Subcutaneous abdominal adipose tissue (tissue), 5 donors: Measurements from ENCODE around the gene SLC6A13.

Experiments
- H3K27ac ChIP-seq: one replicate; pipeline ENCODE4 v1.7.0; 2013; ENCODE audit warnings: low read depth, mild to moderate bottlenecking, inconsistent platforms, low read length, moderate library complexity
- H3K27me3 ChIP-seq, 5 donors: one replicate each; pipeline ENCODE4 v1.7.0; 2013; ENCODE audit warnings: low read length in 5 of 5, inconsistent platforms in 1 of 5; ENCODE audit not compliant: control insufficient read depth in 5 of 5, insufficient read depth in 4 of 5
- H3K36me3 ChIP-seq, 5 donors: one replicate each; pipeline ENCODE4 v1.7.0; 2013; ENCODE audit warnings: low read length in 5 of 5; ENCODE audit not compliant: control insufficient read depth in 5 of 5, insufficient read depth in 5 of 5
- H3K4me1 ChIP-seq, 5 donors: one replicate each; pipeline ENCODE4 v1.7.0; 2013; ENCODE audit warnings: low read length in 5 of 5, mild to moderate bottlenecking in 3 of 5, moderate library complexity in 1 of 5; ENCODE audit not compliant: control insufficient read depth in 5 of 5, insufficient read depth in 5 of 5
- H3K4me3 ChIP-seq, 5 donors: one replicate each; pipeline ENCODE4 v1.7.0; 2013; ENCODE audit warnings: low read length in 5 of 5, low read depth in 1 of 5
- H3K9ac ChIP-seq, 5 donors: one replicate each; pipeline ENCODE4 v1.7.0; 2013; ENCODE audit warnings: low read length in 5 of 5, mild to moderate bottlenecking in 4 of 5, moderate library complexity in 3 of 5
- H3K9me3 ChIP-seq, 5 donors: one replicate each; pipeline ENCODE4 v1.7.0; 2013; ENCODE audit warnings: low read length in 5 of 5; ENCODE audit not compliant: control insufficient read depth in 5 of 5
- donor health status: healthy.
- donor health status: healthy.
- donor health status: healthy.
- donor health status: healthy.
- donor health status: healthy.

Gene SLC6A13

DNA sequence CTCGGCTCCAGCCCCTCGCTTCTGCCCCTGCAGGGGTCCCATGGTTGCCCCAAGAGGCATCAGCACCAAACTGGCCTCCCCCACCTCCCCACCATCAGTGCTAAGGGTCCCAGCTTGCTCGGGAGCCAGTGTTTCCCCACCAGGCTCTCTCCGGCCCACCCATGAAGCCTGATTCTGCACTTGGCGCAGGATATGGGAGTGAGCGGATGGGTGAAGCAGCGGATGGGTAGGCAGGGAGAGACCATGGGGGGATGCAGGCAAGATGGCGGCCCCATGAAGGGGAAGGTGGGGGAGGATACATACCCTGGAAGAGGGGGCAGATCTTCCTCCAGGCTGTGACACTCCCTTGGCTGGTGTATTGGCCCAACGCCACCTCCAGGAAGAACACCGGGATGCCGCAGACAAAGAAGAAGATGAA is 58.4 kb downstream of the SLC6A13 start:
- Histone ChIP-seq H3K27me3 (peaks cover 4 to 32% (median 19%) of the 10 kb centered on the region in 5 donors), H3K4me3 (peak overlapping the region in 4 of 5 donors; percentile 56 to 68 (median 60)), H3K4me1 (peaks cover 0 to 13% (median 9%) of the 10 kb centered on the region in 5 donors)

DNA sequence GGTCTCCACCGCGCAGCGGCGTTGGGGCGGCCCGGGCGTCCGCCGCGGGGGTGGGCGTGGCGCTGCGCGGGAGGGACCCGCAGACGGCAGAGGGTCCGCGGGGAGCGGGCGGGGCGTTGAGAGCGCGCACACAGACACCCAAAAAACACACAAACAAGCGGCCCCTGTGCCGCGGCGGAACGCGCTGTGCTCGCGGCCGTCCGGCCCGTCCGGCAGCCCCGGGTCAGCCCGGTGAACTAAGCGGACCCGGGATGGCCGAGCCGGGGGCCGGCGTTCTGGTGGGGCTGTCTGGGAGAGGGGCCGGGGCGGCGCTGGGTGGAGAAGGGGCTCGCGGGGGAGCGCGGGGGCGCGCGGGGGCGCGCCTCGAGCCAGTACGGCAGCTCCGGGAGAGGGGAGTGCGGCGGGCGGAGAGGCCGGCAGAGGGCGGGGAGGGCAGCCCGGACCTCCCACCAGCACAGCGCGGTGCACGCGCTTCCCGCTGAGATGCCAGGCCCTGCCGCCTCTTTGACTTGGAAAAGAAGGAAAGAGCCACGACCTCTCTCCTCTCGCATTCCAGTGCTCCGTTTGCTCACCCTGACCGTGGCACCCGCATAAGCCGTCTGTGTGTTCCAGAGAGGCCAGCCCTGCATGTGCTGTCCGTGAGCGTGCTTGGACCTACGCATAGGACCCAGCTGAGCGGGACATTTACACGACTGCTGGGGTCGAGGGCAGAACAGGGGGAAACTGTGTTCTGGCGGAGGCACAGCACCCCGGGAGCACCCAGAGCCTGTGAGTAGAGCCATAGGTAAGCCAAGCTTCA is 59.0 kb downstream of the SLC6A13 start:
- Histone ChIP-seq H3K36me3 (no peaks in the 10 kb centered on the region), H3K27ac (no peak overlapping the region), H3K4me3 (peak overlapping the region in 4 of 5 donors; percentile 56 to 68 (median 60))

More for the DNA sequence above, 58.4 kb downstream of the SLC6A13 start:
- no peaks in the 10 kb centered on the region for H3K36me3 ChIP-seq
- no peak overlapping the region for H3K9ac ChIP-seq
- H3K27ac ChIP-seq = no peak overlapping the region
- no peaks in the 10 kb centered on the region for H3K9me3 ChIP-seq

GRCh38 chr12:203074-203461 is 59.6 kb downstream of the SLC6A13 start:
- H3K9me3 ChIP-seq = no peaks in the 10 kb centered on the region
- H3K36me3 ChIP-seq = no peaks in the 10 kb centered on the region
- H3K27ac ChIP-seq = no peak overlapping the region
- peaks cover 4 to 32% (median 19%) of the 10 kb centered on the region in 5 donors for H3K27me3 ChIP-seq
- H3K4me1 ChIP-seq = peaks cover 0 to 13% (median 9%) of the 10 kb centered on the region in 5 donors
- peak overlapping the region in 4 of 5 donors; percentile 56 to 68 (median 60) for H3K4me3 ChIP-seq
- H3K9ac ChIP-seq = no peak overlapping the region

More for the DNA sequence above, 59.0 kb downstream of the SLC6A13 start:
- H3K4me1 ChIP-seq = peaks cover 0 to 13% (median 9%) of the 10 kb centered on the region in 5 donors
- H3K9ac ChIP-seq = peak overlapping the region in 1 of 5 donors; percentile 30
- H3K27me3 ChIP-seq = peaks cover 4 to 32% (median 19%) of the 10 kb centered on the region in 5 donors
- no peaks in the 10 kb centered on the region for H3K9me3 ChIP-seq

GRCh38 chr12:202081-202731 is 60.4 kb downstream of the SLC6A13 start:
- H3K9me3 ChIP-seq = no peaks in the 10 kb centered on the region
- H3K4me3 ChIP-seq = no peak overlapping the region
- H3K36me3 ChIP-seq = no peaks in the 10 kb centered on the region
- no peak overlapping the region for H3K27ac ChIP-seq
- H3K27me3 ChIP-seq = peaks cover 0 to 32% (median 19%) of the 10 kb centered on the region in 5 donors
- peaks cover 0 to 13% (median 9%) of the 10 kb centered on the region in 5 donors for H3K4me1 ChIP-seq
- H3K9ac ChIP-seq = no peak overlapping the region

- no peak overlapping the region for H3K4me3 ChIP-seq
- peaks cover 0 to 24% (median 18%) of the 10 kb centered on the region in 5 donors for H3K27me3 ChIP-seq
- H3K9me3 ChIP-seq = no peaks in the 10 kb centered on the region
- H3K36me3 ChIP-seq = no peaks in the 10 kb centered on the region
- H3K9ac ChIP-seq = no peak overlapping the region
- H3K4me1 ChIP-seq = peaks cover 0 to 13% (median 9%) of the 10 kb centered on the region in 5 donors
- H3K27ac ChIP-seq = no peak overlapping the region
Observed at GRCh38 chr12:201361-201760, 61.3 kb downstream of the SLC6A13 start.

- H3K27ac ChIP-seq = no peak overlapping the region
- no peaks in the 10 kb centered on the region for H3K36me3 ChIP-seq
- H3K9ac ChIP-seq = no peak overlapping the region
- no peaks in the 10 kb centered on the region for H3K9me3 ChIP-seq
- peaks cover 0 to 6% (median 3%) of the 10 kb centered on the region in 5 donors for H3K4me1 ChIP-seq
- H3K4me3 ChIP-seq = no peak overlapping the region
- H3K27me3 ChIP-seq = peaks cover 2 to 19% (median 10%) of the 10 kb centered on the region in 5 donors
Observed at GRCh38 chr12:198705-199104, 63.9 kb downstream of the SLC6A13 start.

- Histone ChIP-seq H3K9me3 (no peaks in the 10 kb centered on the region), H3K36me3 (no peaks in the 10 kb centered on the region), H3K27me3 (peaks cover 2 to 20% (median 14%) of the 10 kb centered on the region in 5 donors), H3K27ac (no peak overlapping the region), H3K9ac (no peak overlapping the region), H3K4me1 (peaks cover 0 to 3% (median 0%) of the 10 kb centered on the region in 5 donors), H3K4me3 (no peak overlapping the region)
Observed at GRCh38 chr12:197911-198695, 64.5 kb downstream of the SLC6A13 start.

DNA sequence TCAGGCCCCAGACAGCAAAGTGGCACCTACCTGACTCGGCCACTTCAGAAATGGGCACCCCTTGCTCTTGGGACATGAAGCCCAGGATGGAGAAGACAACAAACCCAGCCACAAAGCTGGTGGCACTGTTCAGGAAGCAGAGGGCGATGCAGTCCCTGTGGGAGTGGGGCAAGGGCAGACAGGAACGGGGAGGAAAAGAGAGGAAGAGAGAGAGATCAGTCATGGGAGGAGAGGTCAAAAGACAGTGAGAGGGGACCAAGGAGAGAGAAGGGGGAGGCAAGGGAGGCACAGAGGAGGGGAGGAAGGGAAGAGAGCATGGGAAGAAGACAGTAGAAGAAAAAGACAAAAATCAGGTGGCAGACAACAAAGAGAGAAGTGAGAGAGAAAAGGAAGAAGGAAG is 65.3 kb downstream of the SLC6A13 start:
- Histone ChIP-seq H3K4me1 (peaks cover 0 to 3% (median 0%) of the 10 kb centered on the region in 5 donors), H3K4me3 (no peak overlapping the region), H3K36me3 (no peaks in the 10 kb centered on the region), H3K9me3 (no peaks in the 10 kb centered on the region), H3K27me3 (peaks cover 2 to 20% (median 14%) of the 10 kb centered on the region in 5 donors), H3K27ac (no peak overlapping the region), H3K9ac (no peak overlapping the region)

DNA sequence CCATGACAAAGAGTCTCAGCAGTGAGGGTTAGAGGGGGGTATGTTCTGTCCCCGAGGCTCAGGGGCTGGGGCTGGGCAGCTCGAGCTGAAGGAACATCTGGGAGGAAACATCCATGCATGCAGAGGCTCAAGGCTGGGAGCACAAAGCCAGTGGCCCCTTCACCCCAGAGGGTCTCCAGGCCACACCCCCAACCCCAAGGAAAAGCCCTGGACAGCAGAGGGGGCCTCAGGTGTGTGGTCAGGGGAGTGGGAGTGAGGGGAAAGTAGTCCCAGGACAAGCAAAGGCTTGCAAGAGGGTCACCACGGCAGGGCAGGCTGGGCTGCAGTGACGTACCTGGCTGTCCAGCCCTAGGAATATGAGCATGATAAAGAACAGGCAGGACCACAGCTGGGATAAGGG is 66.2 kb downstream of the SLC6A13 start:
- Histone ChIP-seq H3K27me3 (peaks cover 4 to 19% (median 11%) of the 10 kb centered on the region in 5 donors), H3K9me3 (no peaks in the 10 kb centered on the region), H3K27ac (no peak overlapping the region), H3K4me1 (peaks cover 0 to 3% (median 0%) of the 10 kb centered on the region in 5 donors), H3K36me3 (no peaks in the 10 kb centered on the region), H3K9ac (no peak overlapping the region), H3K4me3 (no peak overlapping the region)
